Pancreas (tissue), 10 donors: Measurements from ENCODE around the gene CREBBP. TPM values are rescaled to one million over a fixed set of nuclear protein-coding genes. Genes with fewer than 3 reads are reported as not detected.

Experiments used
- ATAC-seq, 4 donors: fragments of 200-7000 bp; cut with Tn5 transposase; one replicate each; pipeline versions ENCODE4 v1.8.0 to v1.9.1; 2020; ENCODE audit warnings: mild to moderate bottlenecking in 4 of 4, moderate library complexity in 4 of 4
- DNase-seq, 6 donors: peaks; one replicate each; pipeline ENCODE4 v3.0.0-alpha.2; 2020
- FAIRE-seq: peaks from 2 replicates; lab custom pipeline; 2012; peaks lifted over from hg19 to GRCh38; lab: Jason Lieb, UNC
- H3K27ac ChIP-seq, 4 donors: fragments of 200-600 bp; sonication (generic); 1 replicate in 3 of 4; 2 replicates in 1 of 4; pipeline versions ENCODE4 v1.5.0 to v1.8.0; 2020
- H3K27me3 ChIP-seq, 4 donors: fragments of 200-600 bp; one replicate each; pipeline ENCODE4 v1.8.0; 2021
- H3K36me3 ChIP-seq, 3 donors: fragments of 200-600 bp; sonication (generic) in 1 of 3; one replicate each; pipeline versions ENCODE4 v1.5.0 to v1.8.0; 2020 to 2021
- H3K4me1 ChIP-seq, 3 donors: fragments of 200-600 bp; one replicate each; pipeline ENCODE4 v1.8.0; 2021
- H3K4me3 ChIP-seq, 4 donors: fragments of 200-600 bp; sonication (generic) in 2 of 4; one replicate each; pipeline versions ENCODE4 v1.5.0 to v1.8.0; 2020 to 2021
- H3K9me3 ChIP-seq, 4 donors: fragments of 200-600 bp; one replicate each; pipeline ENCODE4 v1.8.0; 2021
- CTCF ChIP-seq, 4 donors: fragments of 200-600 bp; sonication (generic) in 3 of 4; IDR thresholded peaks; one replicate each; pipeline versions ENCODE4 v1.5.0 to v1.8.0; 2021; ENCODE audit warnings: antibody characterized with exemption in 4 of 4
- WGBS, 2 donors: extraction: QIAGEN DNeasy Blood & Tissue Kit; methylation state at CpG; one replicate each; pipeline ENCODE4 v1.1.7; 2013; 5-methylcytosine and 5-hydroxymethylcytosine counted together
- intact Hi-C, 3 donors: fragments of 100-400 bp; cut with DNase I; formaldehyde crosslinking; loops; one replicate each; pipeline versions ENCODE4 v1.11.1 to v1.14.2; 2022
- polyA plus RNA-seq, 2 donors: library from polyadenylated mRNA; stranded (reverse); fragments of 200-250 nt; gene quantifications; one replicate each; pipeline ENCODE4 v1.2.3, GENCODE V29; 2013
- total RNA-seq, 6 donors: library from RNA; stranded (reverse); fragmentation: NEBNext Ultra II Directional in 4 of 6; extraction: Animal tissue kit (Norgen Biotek cat#: 25700) in 4 of 6; gene quantifications; one replicate each; pipeline versions ENCODE4 v1.2.1 to v1.2.4, GENCODE V29; 2021 to 2023
- donor health status: healthy with polysubstance abuse.
- donor health status: DM: no; HTN: no; CAD: no; lungs with moderate emphysema.
- donor health status: DM: no; HTN: no; CAD: no.
- donor health status: control.
- donor health status: control.
- donor health status: Bipolar disorder and iron deficiency.
- donor health status: DM: yes; HTN: yes; CAD: no.
- donor health status: DM: no; HTN: no; CAD: no.
- donor health status: DM: no; HTN: no; CAD: no.
- donor health status: DM: yes; HTN: yes; CAD: no.

The CREBBP gene
- total and polyA plus RNA-seq, 8 donors: 14.4 to 49.4 (median 30.2) TPM

- DNase-seq (no peak), ATAC-seq (no peak), FAIRE-seq (no peak)
- intact Hi-C loops: no loop called here
- Histone ChIP-seq H3K4me1 (peaks cover 0 to 5% (median 0%) of the 10 kb centered on the region in 3 donors), H3K9me3 (no peaks in the 10 kb centered on the region), H3K27me3 (no peaks in the 10 kb centered on the region), H3K4me3 (no peak overlapping the region), H3K36me3 (peaks cover 7 to 71% (median 32%) of the 10 kb centered on the region in 3 donors), H3K27ac (no peak overlapping the region)
- 93 to 97% methylated on average over 9 of the region's 9 CpGs for WGBS, 2 donors
- TF ChIP-seq CTCF (IDR thresholded peaks at IDR 0.05): no peak
Measured at GRCh38 chr16:3767333-3767986, 113.1 kb downstream of the CREBBP start.

- Histone ChIP-seq H3K4me1 (no peaks in the 10 kb centered on the region), H3K27me3 (no peaks in the 10 kb centered on the region), H3K36me3 (peaks cover 7 to 76% (median 32%) of the 10 kb centered on the region in 3 donors), H3K9me3 (no peaks in the 10 kb centered on the region), H3K4me3 (no peak overlapping the region), H3K27ac (no peak overlapping the region)
- FAIRE-seq (no peak), ATAC-seq (no peak), DNase-seq (no peak)
- WGBS, 2 donors: 96% methylated on average over 3 of the region's 3 CpGs
- intact Hi-C loops: no loop called here
- TF ChIP-seq CTCF (IDR thresholded peaks at IDR 0.05): no peak
Measured at GRCh38 chr16:3766177-3766576, 114.3 kb downstream of the CREBBP start.

- no peak overlapping the region for H3K27ac ChIP-seq
- TF ChIP-seq CTCF (IDR thresholded peaks at IDR 0.05): no peak
- FAIRE-seq (no peak), ATAC-seq (no peak), DNase-seq (no peak)
- no peaks in the 10 kb centered on the region for H3K9me3 ChIP-seq
- H3K4me3 ChIP-seq: no peak overlapping the region
- 95 to 100% methylated on average over 3 of the region's 3 CpGs for WGBS, 2 donors
- intact Hi-C loops: no loop called here
- H3K36me3 ChIP-seq: peaks cover 0 to 63% (median 20%) of the 10 kb centered on the region in 3 donors
- H3K4me1 ChIP-seq: no peaks in the 10 kb centered on the region
- no peaks in the 10 kb centered on the region for H3K27me3 ChIP-seq
Measured at GRCh38 chr16:3764409-3764808, 116.1 kb downstream of the CREBBP start.

GRCh38 chr16:3762107-3762750 lies 118.3 kb downstream of the CREBBP start:
- ATAC-seq (no peak), DNase-seq (no peak), FAIRE-seq (no peak)
- H3K27me3 ChIP-seq: no peaks in the 10 kb centered on the region
- 91 to 92% methylated on average over 25 of the region's 25 CpGs for WGBS, 2 donors
- TF ChIP-seq CTCF (IDR thresholded peaks at IDR 0.05): no peak
- intact Hi-C loops: no loop called here
- H3K4me3 ChIP-seq: no peak overlapping the region
- H3K36me3 ChIP-seq: peaks cover 0 to 59% (median 16%) of the 10 kb centered on the region in 3 donors
- H3K27ac ChIP-seq: no peak overlapping the region
- H3K9me3 ChIP-seq: no peaks in the 10 kb centered on the region
- no peaks in the 10 kb centered on the region for H3K4me1 ChIP-seq
